CD4-positive, alpha-beta memory T cell (primary cell): Measurements from ENCODE around the gene MRGPRG. TPM values are rescaled to one million over a fixed set of nuclear protein-coding genes. Genes with fewer than 3 reads are reported as not detected.
"Not testable (repeated sequence)": the region's sequence is repeated elsewhere in the genome, so short reads cannot be mapped to it uniquely, and the experiment has no call there.

Source experiments
- CTCF ChIA-PET: fragments of 350-600 bp; sonication (Branson Sonifier 250); formaldehyde crosslinking; loops from one replicate; lab custom pipeline; 2021; ENCODE audit warnings: inconsistent platforms; ENCODE audit not compliant: partially characterized antibody; lab: Charles Lee
- POLR2A ChIA-PET: fragments of 350-600 bp; sonication (Branson Sonifier 250); formaldehyde crosslinking; loops from one replicate; lab custom pipeline; 2021; ENCODE audit not compliant: partially characterized antibody; lab: Charles Lee
- DNase-seq, 5 donors: peaks; one replicate each; pipeline versions ENCODE4 v3.0.0 to v3.0.0-alpha.2; 2020 to 2022; ENCODE audit warnings: mixed read lengths in 1 of 5
- H3K27ac ChIP-seq: one replicate; pipeline ENCODE4 v1.7.0; 2013; ENCODE audit warnings: low read depth, low read length
- H3K27me3 ChIP-seq: 2 replicates; pipeline ENCODE4 v1.7.0; 2013; ENCODE audit warnings: mild to moderate bottlenecking, low read length, moderate library complexity; ENCODE audit not compliant: insufficient read depth
- H3K36me3 ChIP-seq: 2 replicates; pipeline ENCODE4 v1.7.0; 2013; ENCODE audit warnings: mild to moderate bottlenecking, low read length, moderate library complexity; ENCODE audit not compliant: insufficient read depth
- H3K4me1 ChIP-seq: 2 replicates; pipeline ENCODE4 v1.7.0; 2013; ENCODE audit warnings: mild to moderate bottlenecking, low read length, moderate library complexity; ENCODE audit not compliant: insufficient read depth
- H3K4me3 ChIP-seq, 2 donors: one replicate each; pipeline ENCODE4 v1.7.0; 2013; ENCODE audit warnings: low read length in 2 of 2, mild to moderate bottlenecking in 1 of 2
- H3K9me3 ChIP-seq, 2 donors: one replicate each; pipeline ENCODE4 v1.7.0; 2013; ENCODE audit warnings: low read length in 2 of 2, control low read depth in 1 of 2; ENCODE audit not compliant: control insufficient read depth in 1 of 2
- H3K27ac Mint-ChIP-seq, 7 donors: one replicate each; pipeline ENCODE4 v1.8.0; 2020 to 2021; ENCODE audit warnings: mixed read lengths in 7 of 7, mild to moderate bottlenecking in 6 of 7, inconsistent platforms in 3 of 7, moderate library complexity in 3 of 7
- H3K27me3 Mint-ChIP-seq, 2 donors: one replicate each; pipeline ENCODE4 v1.8.0; 2020 to 2021; ENCODE audit warnings: mixed read lengths in 2 of 2
- H3K36me3 Mint-ChIP-seq, 2 donors: one replicate each; pipeline ENCODE4 v1.8.0; 2020 to 2021; ENCODE audit warnings: mixed read lengths in 2 of 2, inconsistent platforms in 1 of 2, mild to moderate bottlenecking in 1 of 2
- H3K4me1 Mint-ChIP-seq, 4 donors: one replicate each; pipeline ENCODE4 v1.8.0; 2020 to 2021; ENCODE audit warnings: mixed read lengths in 4 of 4, mild to moderate bottlenecking in 1 of 4
- H3K4me3 Mint-ChIP-seq, 8 donors: one replicate each; pipeline ENCODE4 v1.8.0; 2020 to 2021; ENCODE audit warnings: mixed read lengths in 8 of 8, mild to moderate bottlenecking in 7 of 8, moderate library complexity in 6 of 8, inconsistent platforms in 3 of 8
- H3K9me3 Mint-ChIP-seq, 8 donors: one replicate each; pipeline ENCODE4 v1.8.0; 2020 to 2021; ENCODE audit warnings: mixed read lengths in 8 of 8, mild to moderate bottlenecking in 5 of 8, inconsistent platforms in 3 of 8, moderate library complexity in 1 of 8
- intact Hi-C: fragments of 100-400 bp; cut with micrococcal nuclease; formaldehyde crosslinking; loops from one replicate; pipeline ENCODE4 v1.15.1; 2023
- polyA plus RNA-seq, 2 donors: library from polyadenylated mRNA; unstranded; fragments of 300-500 nt; fragmentation: Illumina TruSeq; gene quantifications; one replicate each; pipeline ENCODE4 v1.2.3, GENCODE V29; 2021
- total RNA-seq, 2 experiments: library from RNA; stranded (reverse); gene quantifications; one replicate each; pipeline ENCODE4 v1.2.3, GENCODE V29; 2021

Gene MRGPRG
- total and polyA plus RNA-seq, 4 experiments from 2014 or later: not detected

- H3K36me3 ChIP-seq, H3K27me3 ChIP-seq, intact Hi-C loops, CTCF ChIA-PET, H3K36me3 Mint-ChIP-seq, H3K9me3 ChIP-seq, POLR2A ChIA-PET, H3K9me3 Mint-ChIP-seq, H3K4me3 ChIP-seq, H3K27ac ChIP-seq, DNase-seq: not testable (repeated sequence)
- peaks cover 6 to 22% (median 17%) of the 10 kb centered on the region in 4 donors for H3K4me1 Mint-ChIP-seq
- peaks cover 18 to 20% of the 10 kb centered on the region in 2 donors for H3K27me3 Mint-ChIP-seq
- peak overlapping the region in 5 of 8 donors; percentile 45 to 83 (median 69) for H3K4me3 Mint-ChIP-seq
- H3K27ac Mint-ChIP-seq: peak overlapping the region in 1 of 7 donors; percentile 19
- H3K4me1 ChIP-seq: peaks cover 17% of the 10 kb centered on the region
These were observed 49.8 kb downstream of the MRGPRG start for GRCh38 chr11:3168742-3169254.

Other genes with a start within 250 kb of the MRGPRG start
- 100 to 1,000 TPM; 299 to 303 TPM for gene NAP1L4, start 226.5 kb downstream of the MRGPRG start, total RNA-seq
- 100 to 1,000 TPM; 153 to 160 TPM for gene NAP1L4, start 226.5 kb downstream of the MRGPRG start, polyA plus RNA-seq
- gene CARS1, start 161.4 kb downstream of the MRGPRG start, total RNA-seq: 10 to 100 TPM; 71.0 to 80.3 TPM
- gene CARS1, start 161.4 kb downstream of the MRGPRG start, polyA plus RNA-seq: 10 to 100 TPM; 37.1 to 43.1 TPM
- gene OSBPL5, start 53.5 kb downstream of the MRGPRG start, total RNA-seq: 1 to 10 TPM; 4.5 to 5.2 TPM
- gene OSBPL5, start 53.5 kb downstream of the MRGPRG start, polyA plus RNA-seq: 1 to 10 TPM in 1 of 2 donors, under 1 TPM in 1; 0.75 to 1.2 TPM
- not detected for gene MRGPRE, start 13.6 kb upstream of the MRGPRG start, total RNA-seq
- not detected for gene MRGPRE, start 13.6 kb upstream of the MRGPRG start, polyA plus RNA-seq
- 10 to 100 TPM; 35.8 to 37.1 TPM for gene ZNF195, start 160.3 kb upstream of the MRGPRG start, total RNA-seq
- 10 to 100 TPM; 22.4 to 26.8 TPM for gene ZNF195, start 160.3 kb upstream of the MRGPRG start, polyA plus RNA-seq